Omental fat pad (tissue), 4 donors: ENCODE measurements around the gene TTI1. TPM values are rescaled to one million over a fixed set of nuclear protein-coding genes. Genes with fewer than 3 reads are reported as not detected.
"Not testable (repeated sequence)": the region's sequence is repeated elsewhere in the genome, so short reads cannot be mapped to it uniquely, and the experiment has no call there.

Source experiments
- ATAC-seq: fragments of 150-250 bp; one replicate; pipeline ENCODE4 v1.9.1; 2016; ENCODE audit warnings: mild to moderate bottlenecking, moderate library complexity; ENCODE audit not compliant: low FRiP score
- DNase-seq: peaks from one replicate; pipeline ENCODE4 v3.0.0-alpha.2; 2019; ENCODE audit warnings: low spot score
- total RNA-seq, 4 donors: library from RNA; depleted of rRNA; stranded (reverse); fragments of >200 nt; gene quantifications; one replicate each; pipeline ENCODE4 v1.1.0, GENCODE V29; 2016
- TF ChIP-seq, protein P1 (sequence below), 3 donors: fragments of 450-650 bp; IDR thresholded peaks; one replicate each; pipeline ENCODE4 v1.5.1; 2016 to 2017; ENCODE audit warnings: antibody characterized with exemption in 3 of 3, mild to moderate bottlenecking in 3 of 3, moderate library complexity in 2 of 3

The TTI1 gene
- total RNA-seq, 4 donors from 2014 or later = 10.6 to 29.3 (median 15.0) TPM

DNA sequence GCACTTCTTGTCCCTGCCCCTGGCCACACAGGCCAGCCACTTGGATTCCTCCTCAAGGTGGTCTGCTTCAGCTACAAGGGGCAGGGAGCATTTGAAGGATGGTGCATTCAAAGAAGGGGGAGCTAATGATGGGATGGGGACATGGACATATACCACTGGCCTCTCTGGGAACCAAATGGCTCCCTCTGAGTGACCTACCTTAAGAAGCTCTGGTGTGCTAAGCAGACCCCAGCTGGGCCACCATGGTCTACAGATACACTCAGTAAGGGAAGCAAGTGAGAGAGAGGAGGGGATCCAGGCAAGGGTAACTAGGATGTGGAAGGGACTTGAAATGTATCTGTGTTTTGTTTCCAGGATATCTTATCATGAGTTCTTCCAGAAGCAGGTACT is 62.4 kb downstream of the TTI1 start:
- TF ChIP-seq, protein P1, sequence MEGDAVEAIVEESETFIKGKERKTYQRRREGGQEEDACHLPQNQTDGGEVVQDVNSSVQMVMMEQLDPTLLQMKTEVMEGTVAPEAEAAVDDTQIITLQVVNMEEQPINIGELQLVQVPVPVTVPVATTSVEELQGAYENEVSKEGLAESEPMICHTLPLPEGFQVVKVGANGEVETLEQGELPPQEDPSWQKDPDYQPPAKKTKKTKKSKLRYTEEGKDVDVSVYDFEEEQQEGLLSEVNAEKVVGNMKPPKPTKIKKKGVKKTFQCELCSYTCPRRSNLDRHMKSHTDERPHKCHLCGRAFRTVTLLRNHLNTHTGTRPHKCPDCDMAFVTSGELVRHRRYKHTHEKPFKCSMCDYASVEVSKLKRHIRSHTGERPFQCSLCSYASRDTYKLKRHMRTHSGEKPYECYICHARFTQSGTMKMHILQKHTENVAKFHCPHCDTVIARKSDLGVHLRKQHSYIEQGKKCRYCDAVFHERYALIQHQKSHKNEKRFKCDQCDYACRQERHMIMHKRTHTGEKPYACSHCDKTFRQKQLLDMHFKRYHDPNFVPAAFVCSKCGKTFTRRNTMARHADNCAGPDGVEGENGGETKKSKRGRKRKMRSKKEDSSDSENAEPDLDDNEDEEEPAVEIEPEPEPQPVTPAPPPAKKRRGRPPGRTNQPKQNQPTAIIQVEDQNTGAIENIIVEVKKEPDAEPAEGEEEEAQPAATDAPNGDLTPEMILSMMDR (IDR thresholded peaks at IDR 0.05) = no peak
- DNase-seq (no peak), ATAC-seq (no peak)

DNA sequence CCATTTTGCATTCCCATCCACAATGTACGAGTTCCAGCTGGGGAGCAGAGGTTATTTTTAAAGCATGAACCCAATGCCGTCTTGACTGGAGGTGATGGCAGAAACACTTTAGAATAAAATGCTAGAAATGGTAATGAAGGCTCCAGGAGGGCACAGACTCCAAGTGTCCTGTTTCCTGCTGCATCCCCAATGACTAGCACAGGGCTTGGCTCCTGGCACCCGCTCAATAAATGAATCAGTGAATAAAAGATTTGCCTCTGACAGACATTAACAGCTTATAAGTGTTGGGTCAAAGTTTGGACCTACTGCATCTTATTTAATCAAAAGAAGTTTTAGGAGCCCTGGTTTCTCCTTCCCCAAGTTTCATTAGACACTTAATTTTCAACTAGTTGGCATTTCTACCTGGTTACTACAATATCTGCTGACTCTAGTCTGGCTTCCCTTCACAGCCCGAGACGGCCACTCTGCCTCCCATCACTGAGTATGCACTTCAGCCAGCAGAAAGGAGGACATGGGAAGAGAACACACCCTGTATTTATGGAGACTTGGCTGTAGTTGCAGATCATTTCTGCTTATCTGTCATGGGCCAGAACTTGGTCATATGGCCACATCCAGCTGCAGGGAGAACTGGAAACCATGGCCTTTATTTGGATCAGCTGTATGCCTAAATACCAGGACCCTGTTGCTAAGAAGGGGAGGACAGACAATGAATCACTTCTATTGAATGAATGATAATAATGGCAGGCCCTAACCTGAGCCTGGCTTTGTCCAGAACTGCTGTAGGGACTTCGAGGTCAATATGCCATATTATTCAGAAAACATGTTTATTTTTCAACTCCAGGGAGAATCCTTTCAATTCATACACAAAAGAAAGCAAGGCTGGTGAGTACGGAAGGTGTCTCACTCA is 63.1 kb downstream of the TTI1 start:
- DNase-seq (no peak), ATAC-seq (no peak)
- TF ChIP-seq, protein P1 (IDR thresholded peaks at IDR 0.05) = no peak

DNA sequence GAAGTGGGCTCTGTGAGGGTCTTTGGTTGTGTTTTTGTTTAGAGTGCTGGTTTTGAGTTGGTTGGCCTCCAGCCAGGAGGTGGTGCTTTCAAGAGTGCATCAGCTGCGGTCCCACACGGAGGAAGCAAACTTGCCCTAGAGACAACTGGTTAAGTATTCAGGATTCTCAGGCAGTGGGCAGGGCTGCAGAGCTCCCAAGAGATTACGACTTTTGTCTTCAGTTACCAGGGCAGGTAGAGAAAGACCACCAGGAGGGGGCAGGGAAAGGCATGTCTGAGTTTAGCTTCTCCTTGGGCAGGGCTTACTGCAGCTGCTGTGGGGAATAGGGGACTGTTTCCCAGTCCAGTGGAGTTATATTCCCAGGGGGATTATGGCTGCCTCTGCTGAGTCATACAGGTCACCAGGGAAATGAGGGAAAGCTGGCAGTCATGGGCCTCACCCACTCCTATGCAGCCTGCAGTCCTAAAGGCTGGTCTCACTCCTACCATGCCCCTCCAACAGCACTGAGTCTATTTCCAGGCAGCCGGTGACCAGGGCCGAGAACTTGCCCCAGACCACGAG is 64.3 kb downstream of the TTI1 start:
- TF ChIP-seq, protein P1 (IDR thresholded peaks at IDR 0.05) = no peak
- no peak for ATAC-seq

DNA sequence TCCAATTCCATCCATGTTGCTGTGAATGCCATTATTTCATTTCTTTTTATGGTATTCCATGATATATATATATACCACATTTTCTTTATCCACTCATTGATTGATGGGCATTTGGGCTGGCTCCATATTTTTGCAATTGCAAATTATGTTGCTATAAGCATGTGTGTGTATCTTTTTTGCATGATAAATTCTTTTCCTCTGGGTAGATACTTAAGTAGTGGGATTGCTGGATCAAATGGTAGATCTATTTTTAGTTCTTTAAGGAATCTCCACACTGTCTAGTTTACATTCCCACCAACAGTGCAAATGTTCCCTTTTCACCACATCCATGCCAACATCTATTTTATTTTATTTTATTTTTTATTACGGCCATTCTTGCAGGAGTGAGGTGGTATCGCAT is 69.8 kb downstream of the TTI1 start:
- not testable (repeated sequence) for DNase-seq, ATAC-seq

More for the DNA sequence above, 64.3 kb downstream of the TTI1 start:
- DNase-seq = no peak

DNA sequence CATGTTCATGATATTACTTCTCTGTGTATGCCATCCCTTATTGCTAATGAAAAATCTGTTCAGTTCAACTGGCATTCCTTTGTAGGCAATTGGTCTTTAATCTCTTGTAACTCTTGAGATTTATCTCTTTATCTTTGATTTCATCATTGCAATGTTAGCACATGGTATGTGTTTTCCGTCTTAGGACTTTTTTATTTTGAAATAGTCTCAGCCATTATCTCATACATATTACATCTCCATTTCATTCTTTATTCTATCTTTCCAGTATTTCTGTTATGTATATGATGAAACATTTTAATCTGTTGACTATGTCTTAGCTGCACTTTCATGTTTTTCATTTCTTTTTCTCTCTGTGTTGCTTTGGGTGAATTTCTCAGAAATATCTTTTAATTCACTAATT is 72.2 kb downstream of the TTI1 start:
- TF ChIP-seq, protein P1 (IDR thresholded peaks at IDR 0.05) = no peak
- DNase-seq (no peak), ATAC-seq (no peak)

DNA sequence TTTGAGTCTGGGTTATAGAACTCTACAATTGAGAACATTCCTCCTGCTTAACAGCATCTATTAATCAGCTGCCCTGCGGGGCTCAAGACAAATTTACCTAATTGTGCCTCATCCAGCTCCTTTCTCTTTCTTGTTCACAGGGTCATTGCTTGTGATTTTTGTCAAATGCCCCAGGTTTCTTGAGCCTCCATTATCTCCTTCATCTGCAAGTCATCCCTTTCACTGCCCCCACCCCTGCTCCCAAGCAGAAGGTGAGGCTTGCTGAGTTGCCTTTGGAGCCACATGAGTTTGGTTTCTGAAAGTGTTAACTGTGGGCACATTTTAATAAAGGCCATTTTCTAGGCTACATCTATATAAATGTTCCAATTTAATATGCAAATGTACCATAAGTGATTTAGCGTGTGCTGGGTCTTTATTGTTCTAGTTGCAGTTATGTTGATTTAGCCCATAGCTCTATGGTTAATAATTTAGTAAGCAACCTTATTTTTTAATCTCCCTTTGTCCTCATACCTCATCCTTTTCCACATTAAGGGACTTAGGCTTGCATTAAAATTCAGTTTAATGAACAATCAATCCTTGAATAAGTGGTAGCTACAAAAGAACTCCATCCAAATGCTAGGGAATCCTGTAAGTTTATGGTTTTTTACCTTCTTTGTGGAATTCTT is 74.3 kb downstream of the TTI1 start:
- DNase-seq (no peak), ATAC-seq (no peak)
- TF ChIP-seq, protein P1 (IDR thresholded peaks at IDR 0.05) = no peak

DNA sequence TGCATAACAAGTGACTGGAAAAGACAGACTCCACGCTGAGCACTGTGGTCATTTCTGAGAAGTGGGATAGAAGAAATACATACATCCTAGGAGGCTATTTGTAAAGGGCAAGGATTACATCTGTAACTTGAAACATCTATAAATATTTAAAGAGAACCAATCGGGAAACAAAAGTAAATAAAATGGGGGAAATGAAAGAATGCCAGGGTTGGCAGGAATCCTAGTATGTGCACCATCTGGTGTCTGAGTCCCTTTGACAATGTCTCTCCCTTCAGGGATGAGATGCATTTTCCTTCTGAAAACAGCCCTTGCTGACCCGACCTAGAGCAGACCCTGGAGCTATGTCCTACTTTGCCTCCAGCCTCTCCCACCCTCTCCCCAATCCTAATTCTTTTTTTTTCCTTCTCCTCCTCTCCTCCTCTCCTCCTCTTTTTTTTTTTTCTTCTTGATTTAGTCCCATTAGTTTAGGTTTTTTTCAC is 77.1 kb downstream of the TTI1 start:
- ATAC-seq = no peak
- TF ChIP-seq, protein P1 (IDR thresholded peaks at IDR 0.05) = no peak
- DNase-seq = no peak
